Measurements from ENCODE around the gene CRCP.

- TF ChIP-seq CTCF (IDR thresholded peaks at IDR 0.05) (no peak), POLR2A (IDR thresholded peaks at IDR 0.05) (no peak), EP300 (IDR thresholded peaks at IDR 0.05) (no peak)
Observed at GRCh38 chr7:66083677-66084076, 31.0 kb upstream of the CRCP start.

Data from stomach (tissue), 4 donors.